Measurements from ENCODE around the gene PAX2. TPM values are rescaled to one million over a fixed set of nuclear protein-coding genes. Genes with fewer than 3 reads are reported as not detected.

The PAX2 gene
- total RNA-seq, 1 experiment from 2014 or later, result 2.1 TPM

DNA sequence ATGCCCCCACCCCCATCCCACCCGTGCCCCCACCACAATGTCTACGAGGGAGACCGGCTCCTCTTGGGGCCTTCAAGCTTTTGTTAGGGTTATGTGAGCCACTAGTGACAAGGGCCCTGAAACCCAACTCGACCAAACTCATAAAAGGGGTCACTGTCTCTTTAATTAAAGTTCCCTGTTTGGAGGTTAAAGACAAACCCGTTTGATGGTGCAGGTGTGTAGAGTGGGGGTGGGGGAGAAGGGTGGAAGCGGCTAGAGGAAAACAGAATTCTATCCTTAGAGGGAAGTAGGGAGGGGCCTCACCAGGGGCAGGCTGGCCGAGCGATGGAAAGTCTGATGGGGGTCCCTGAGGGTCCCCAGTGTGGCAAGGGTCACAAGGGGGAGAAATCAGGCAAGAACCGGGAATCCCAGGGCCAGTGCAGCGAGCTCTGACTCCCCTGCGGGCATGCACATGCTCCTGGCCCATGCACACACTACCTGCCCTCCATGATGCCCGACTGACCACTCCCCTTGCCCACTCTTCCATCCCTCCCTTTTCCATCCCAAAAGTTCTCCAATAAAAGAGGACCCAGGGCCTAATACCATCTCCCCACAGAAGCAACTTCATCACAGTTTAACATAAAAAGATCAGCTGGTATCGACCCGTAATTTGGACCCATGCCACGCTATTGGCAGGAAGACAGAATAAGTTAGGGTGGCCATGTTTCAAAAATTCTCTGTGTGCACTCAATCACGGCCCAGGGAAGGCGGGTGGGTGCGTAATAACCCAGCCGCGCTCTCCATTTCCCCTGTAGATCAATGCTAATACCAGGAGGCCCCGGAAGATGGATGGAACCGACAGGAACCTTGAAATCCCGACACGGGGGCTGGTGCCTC, 131.4 kb downstream of the PAX2 start:
- no peaks in the 10 kb centered on the region for H3K27me3 ChIP-seq
- peaks cover 42% of the 10 kb centered on the region for H3K4me1 ChIP-seq
- no peak overlapping the region for H3K27ac ChIP-seq
- no peak overlapping the region for H3K4me3 ChIP-seq
- no peak for DNase-seq
- no peaks in the 10 kb centered on the region for H3K9me3 ChIP-seq (replicated peaks)
- H3K36me3 ChIP-seq, result no peaks in the 10 kb centered on the region

DNA sequence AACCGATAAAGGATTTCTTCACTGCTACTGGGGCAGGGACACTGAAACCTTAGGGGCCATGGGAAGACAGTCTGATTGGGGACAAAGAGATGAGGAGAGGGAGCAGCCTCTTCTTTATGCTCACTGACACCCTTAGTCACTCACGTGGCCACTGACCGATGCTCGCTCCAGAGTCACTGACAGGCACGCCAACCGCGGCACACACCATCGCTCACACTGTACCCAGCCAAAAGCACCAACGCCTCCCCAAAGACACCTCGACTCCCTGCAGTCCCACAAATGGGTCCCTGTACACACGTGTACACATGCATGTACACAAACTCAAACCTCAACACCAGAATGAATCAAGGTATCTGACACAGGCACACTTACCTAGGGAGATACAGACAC, 132.1 kb downstream of the PAX2 start:
- H3K27me3 ChIP-seq, result no peaks in the 10 kb centered on the region
- peaks cover 46% of the 10 kb centered on the region for H3K4me1 ChIP-seq
- no peak for DNase-seq
- H3K9me3 ChIP-seq (replicated peaks), result no peaks in the 10 kb centered on the region
- H3K4me3 ChIP-seq, result no peak overlapping the region
- H3K27ac ChIP-seq, result no peak overlapping the region
- no peaks in the 10 kb centered on the region for H3K36me3 ChIP-seq

DNA sequence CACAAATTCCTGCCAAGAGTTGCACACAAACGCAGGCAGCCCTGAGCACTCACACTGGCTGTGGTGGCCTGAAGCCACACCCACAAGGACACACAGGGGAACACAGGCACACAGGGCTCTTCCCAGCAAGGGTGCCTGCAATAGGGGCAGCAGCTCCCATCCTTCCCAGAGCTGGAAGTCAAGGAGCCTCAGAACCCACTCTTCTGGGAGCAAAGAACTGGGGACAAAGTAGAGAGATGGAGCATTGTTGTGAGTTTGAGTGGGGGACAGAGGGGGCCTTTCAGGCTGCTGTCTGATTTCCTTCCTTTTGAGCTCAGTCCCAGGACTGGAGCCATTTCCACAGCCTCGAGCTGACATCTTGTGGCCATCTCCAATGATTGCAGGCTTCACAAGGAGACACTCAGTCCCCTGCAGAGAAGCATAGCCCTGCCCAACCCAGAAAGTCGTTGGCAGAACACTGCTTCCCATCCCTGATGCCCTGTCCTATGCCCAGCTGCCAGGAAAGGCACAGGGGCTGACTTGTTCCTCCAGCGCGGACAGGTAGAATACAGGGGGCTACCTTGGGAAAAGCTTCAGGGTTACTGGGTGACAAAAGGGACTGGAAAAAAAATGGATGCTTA, 133.0 kb downstream of the PAX2 start:
- no peak overlapping the region for H3K4me3 ChIP-seq
- DNase-seq, result peak; percentile 86 to 97
- no peaks in the 10 kb centered on the region for H3K27me3 ChIP-seq
- peaks cover 46% of the 10 kb centered on the region for H3K4me1 ChIP-seq
- H3K27ac ChIP-seq, result no peak overlapping the region
- no peaks in the 10 kb centered on the region for H3K9me3 ChIP-seq (replicated peaks)
- no peaks in the 10 kb centered on the region for H3K36me3 ChIP-seq

Other genes with a start within 250 kb of the PAX2 start
- gene SEC31B, start 225.7 kb upstream of the PAX2 start, total RNA-seq (2014; rRNA removed; shearing (Covaris generic)), result 2.2 and 4.6 TPM in 2 replicates
- gene NDUFB8, start 215.7 kb upstream of the PAX2 start, total RNA-seq (2014; rRNA removed; shearing (Covaris generic)), result 293 and 330 TPM in 2 replicates
- gene HIF1AN, start 209.6 kb upstream of the PAX2 start, total RNA-seq (2014; rRNA removed; shearing (Covaris generic)), result 18.1 and 25.1 TPM in 2 replicates
- gene SLF2, start 167.4 kb downstream of the PAX2 start, total RNA-seq (2014; rRNA removed; shearing (Covaris generic)), result 217 and 257 TPM in 2 replicates
- 2.5 and 3.0 TPM in 2 replicates for gene SEMA4G, start 223.9 kb downstream of the PAX2 start, total RNA-seq (2014; rRNA removed; shearing (Covaris generic))
- 92.1 and 101 TPM in 2 replicates for gene MRPL43, start 241.9 kb downstream of the PAX2 start, total RNA-seq (2014; rRNA removed; shearing (Covaris generic))
- 27.3 and 30.4 TPM in 2 replicates for gene TWNK, start 242.0 kb downstream of the PAX2 start, total RNA-seq (2014; rRNA removed; shearing (Covaris generic))